Posterior cingulate gyrus (tissue), 11 donors: Measurements from ENCODE around the gene DIPK1B.

Experiments used
- DNase-seq, 10 donors: peaks; one replicate each; pipeline versions ENCODE4 v3.0.0 to v3.0.0-alpha.2; 2020 to 2021; ENCODE audit warnings: mixed read lengths in 3 of 10
- intact Hi-C: fragments of 100-400 bp; cut with DNase I; formaldehyde crosslinking; loops from one replicate; pipeline ENCODE4 v1.15.1; 2023

Gene DIPK1B

GRCh38 chr9:136685790-136686533 is 26.4 kb upstream of the DIPK1B start:
- DNase-seq: no peak
- intact Hi-C loops: no loop called here

- intact Hi-C loops: no loop called here
- no peak for DNase-seq
These were observed 25.9 kb upstream of the DIPK1B start for GRCh38 chr9:136686534-136686793.

DNA sequence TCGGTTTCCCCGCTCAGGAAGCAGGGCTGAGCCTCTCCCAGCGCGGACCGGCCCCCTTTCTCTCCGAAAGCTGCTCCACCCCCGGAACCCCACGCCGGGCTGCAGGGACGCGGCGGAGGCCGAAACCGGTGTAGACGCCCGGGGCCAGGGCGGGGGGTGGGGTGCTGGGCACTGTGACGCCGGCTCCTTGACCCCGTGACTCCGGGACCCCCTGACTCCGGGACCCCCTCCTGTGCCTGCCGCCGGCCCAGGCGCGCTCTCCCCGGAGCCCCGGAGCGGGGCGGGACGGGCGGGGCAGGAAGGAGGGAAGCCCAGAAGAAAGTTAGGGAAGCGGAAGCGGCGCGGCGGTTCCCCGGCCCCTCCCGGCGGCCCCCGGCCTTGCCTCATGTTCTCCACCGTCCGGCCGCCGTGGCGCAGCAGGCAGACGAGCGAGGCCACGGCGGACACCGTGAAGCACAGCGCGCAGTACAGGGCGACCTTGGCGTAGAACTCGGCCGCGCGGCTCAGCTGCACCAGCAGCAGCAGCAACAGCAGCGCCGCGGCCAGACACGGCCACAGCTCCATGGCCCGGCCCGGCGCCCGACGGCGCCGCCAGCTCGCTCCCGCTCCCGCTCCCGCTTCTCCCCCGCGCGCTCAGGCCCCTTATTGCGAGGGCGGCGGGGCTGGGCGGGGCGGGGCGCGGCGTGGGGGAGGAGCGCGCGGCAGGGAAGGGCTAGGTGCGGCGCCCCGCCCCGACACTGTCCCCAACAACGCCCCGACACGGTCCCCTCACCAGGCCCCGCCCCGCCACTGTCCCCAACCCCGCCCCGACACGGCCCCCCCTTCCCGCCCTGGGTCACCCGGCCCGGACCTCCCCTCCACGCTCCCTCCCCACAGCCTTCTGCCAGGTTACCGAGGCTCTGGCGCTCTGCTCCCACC is 25.3 kb upstream of the DIPK1B start, which contains the start of gene AGPAT2:
AGPAT2 (minus strand) TSS at position 664 of the 918 bp plus-strand sequence; CDS start at position 564, 100 bp downstream.
- intact Hi-C loops: no loop called here

GRCh38 chr9:136687721-136688223 is 24.6 kb upstream of the DIPK1B start:
- no peak for DNase-seq

More for the DNA sequence above, 25.3 kb upstream of the DIPK1B start, which contains the start of gene AGPAT2:
- DNase-seq: peak in 2 of 10 donors; percentile 31 to 42

GRCh38 chr9:136688274-136689107 is 23.9 kb upstream of the DIPK1B start:
- intact Hi-C loops: no loop called here
- no peak for DNase-seq

More at GRCh38 chr9:136687721-136688223, 24.6 kb upstream of the DIPK1B start:
- intact Hi-C loops: no loop called here

- DNase-seq: no peak
- intact Hi-C loops: no loop called here
These were observed 23.3 kb upstream of the DIPK1B start for GRCh38 chr9:136689108-136689460.

GRCh38 chr9:136690104-136690805 is 22.1 kb upstream of the DIPK1B start:
- intact Hi-C loops: no loop called here

DNA sequence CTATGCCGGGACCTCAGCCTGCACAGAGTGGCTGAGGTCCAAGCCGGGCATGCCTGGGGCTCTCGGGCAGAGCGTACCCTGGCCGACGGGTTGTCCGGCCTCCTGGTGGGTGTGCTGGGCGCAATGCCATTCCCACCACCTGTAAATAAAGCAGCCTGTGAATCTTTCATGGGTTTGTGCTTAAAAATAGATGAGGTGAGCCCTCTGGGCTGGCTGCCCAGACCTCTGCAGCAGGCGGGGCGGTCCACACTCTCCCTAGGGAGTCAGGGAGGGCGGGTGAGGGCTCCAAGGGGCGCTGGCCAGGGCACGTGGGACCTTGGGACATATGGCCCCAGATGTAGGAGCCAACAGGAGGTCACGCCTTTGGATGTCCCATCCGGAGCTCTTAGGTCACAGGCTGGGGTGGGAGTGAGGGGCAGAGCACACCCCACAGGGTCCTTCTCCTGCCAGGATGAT is 21.5 kb upstream of the DIPK1B start:
- intact Hi-C loops: no loop called here
- no peak for DNase-seq

More at GRCh38 chr9:136690104-136690805, 22.1 kb upstream of the DIPK1B start:
- DNase-seq: no peak

DNA sequence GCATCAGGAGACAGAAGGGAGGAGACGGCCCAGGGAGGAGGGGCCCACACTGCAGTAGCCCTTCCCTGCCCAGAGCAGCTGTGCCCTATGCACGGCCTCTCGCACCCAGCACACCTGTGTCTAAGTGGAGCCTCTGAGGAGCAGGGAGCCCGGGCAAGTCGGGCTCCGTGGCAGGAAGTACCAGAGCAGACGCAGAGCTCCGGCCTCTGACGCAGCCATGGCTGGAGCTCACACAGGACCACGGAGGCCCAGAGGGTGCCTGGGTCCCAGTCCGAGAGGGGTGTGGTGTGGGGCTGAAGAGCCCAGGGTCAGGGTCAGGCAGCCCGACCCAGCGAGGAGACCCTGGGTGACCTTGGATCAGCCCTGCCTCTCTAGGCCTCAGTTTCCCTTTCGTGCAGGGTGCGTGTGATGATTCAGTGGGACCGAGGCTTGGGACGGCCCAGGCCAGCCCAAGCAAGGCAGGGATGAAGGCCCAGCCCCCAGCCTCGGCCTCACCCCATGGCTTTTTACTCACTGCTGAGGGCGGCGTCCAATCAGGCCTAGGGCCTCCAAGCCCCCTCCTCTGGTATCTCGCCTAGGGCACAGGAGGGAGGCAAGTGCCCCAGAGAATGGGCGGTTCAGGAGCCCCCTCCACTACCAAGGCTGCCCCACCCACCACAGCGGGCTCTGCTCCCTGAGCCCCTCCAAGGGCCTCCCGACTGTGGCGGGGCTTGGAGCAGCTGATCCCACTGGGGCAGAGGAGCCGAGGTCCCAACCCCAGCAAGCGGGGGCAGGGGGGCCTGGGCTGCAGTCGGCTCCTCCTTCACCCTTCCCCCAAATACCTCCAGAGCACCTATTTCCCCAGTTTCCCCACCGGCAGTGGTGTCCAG is 20.8 kb upstream of the DIPK1B start:
- DNase-seq: peak in 1 of 10 donors; percentile 82
- intact Hi-C loops: no loop called here

DNA sequence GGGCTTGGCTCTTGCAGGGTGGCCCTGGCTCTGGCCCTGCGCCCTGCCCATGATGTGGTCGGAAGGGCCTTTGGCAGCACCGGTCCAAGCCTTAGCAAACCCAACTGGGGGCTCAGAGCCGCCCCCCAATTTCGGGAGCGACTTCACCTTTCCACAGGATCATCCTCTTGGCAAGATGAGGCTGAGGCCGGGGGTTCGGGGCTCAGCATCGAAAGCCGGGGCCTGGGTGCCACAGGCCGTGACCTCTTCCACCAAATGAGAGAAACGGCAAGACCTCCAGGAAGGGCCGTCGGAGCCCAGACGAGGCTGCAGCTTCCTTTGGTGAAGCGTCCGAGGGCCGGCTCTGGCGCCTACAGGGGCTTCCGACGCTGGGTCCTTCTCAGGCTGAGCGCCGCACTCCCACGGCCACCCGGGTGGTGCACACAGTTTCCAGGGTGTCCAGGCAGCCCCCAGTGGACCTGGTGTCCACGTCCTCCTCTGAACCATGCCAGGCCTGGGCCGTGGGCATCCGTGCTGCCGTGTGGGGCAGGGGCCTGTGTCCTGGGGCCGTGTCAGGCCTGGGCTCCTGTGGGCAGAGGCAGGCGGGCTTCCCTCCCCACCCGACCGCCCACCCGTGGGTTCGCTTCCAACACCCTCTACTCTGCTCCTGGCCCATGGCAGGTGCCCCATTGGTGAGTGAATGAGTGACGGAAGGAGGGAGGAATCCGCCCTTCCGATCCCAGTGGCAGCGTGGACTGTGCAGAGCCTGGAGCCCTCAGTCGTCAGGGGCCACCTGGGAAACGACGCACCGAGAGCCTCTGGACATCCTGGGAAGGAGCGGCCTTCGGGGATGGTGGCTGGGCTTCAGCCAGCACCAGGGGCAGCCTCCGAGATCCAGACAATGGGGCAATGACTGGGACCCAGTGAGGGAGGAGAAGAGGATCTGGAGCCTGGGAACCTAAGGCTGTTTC is 19.9 kb upstream of the DIPK1B start:
- no peak for DNase-seq
- intact Hi-C loops: no loop called here

- intact Hi-C loops: no loop called here
- DNase-seq: no peak
These were observed 19.3 kb upstream of the DIPK1B start for GRCh38 chr9:136693135-136693489.

DNA sequence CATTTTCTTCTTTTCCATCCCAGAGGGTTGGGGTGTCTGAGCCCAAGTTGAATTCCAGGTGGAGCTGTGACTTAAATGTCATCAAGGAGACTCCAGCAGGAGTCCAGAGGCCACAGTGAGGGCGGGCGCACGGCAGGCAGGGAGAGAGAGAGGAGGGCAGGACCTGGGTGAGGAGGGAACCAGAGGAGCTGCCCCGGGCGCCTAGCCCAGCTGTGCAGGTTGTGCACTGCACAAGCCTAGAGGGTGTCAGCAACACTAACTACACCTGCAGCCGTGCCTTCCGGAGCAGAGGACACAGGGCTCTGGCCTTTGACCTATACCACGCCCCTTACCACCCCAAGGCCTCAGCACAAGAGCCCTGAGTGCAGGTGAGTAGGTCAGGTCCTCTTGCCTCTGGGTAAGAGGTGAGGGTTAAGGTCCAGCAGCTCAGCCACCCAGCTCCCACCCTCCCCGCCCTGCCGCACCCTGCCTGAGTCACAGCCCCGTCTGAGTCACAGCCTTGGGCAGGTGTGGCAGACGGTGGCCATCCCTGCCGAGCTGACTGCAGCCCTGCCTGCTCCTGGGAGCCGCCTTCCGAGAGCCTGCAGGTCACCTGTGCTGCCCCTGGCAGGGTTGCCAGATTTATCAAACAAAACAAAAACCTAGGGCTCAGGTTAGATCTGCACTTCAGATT is 18.7 kb upstream of the DIPK1B start:
- intact Hi-C loops: no loop called here
- no peak for DNase-seq

- DNase-seq: peak in 1 of 10 donors; percentile 40
- intact Hi-C loops: no loop called here
These were observed 18.1 kb upstream of the DIPK1B start for GRCh38 chr9:136694163-136694871.

GRCh38 chr9:136694872-136695247 is 17.5 kb upstream of the DIPK1B start:
- intact Hi-C loops: no loop called here
- DNase-seq: no peak

- intact Hi-C loops: no loop called here
- DNase-seq: no peak
These were observed 16.9 kb upstream of the DIPK1B start for GRCh38 chr9:136695435-136695895.

- DNase-seq: no peak
- intact Hi-C loops: no loop called here
These were observed 16.4 kb upstream of the DIPK1B start for GRCh38 chr9:136695955-136696354.

DNA sequence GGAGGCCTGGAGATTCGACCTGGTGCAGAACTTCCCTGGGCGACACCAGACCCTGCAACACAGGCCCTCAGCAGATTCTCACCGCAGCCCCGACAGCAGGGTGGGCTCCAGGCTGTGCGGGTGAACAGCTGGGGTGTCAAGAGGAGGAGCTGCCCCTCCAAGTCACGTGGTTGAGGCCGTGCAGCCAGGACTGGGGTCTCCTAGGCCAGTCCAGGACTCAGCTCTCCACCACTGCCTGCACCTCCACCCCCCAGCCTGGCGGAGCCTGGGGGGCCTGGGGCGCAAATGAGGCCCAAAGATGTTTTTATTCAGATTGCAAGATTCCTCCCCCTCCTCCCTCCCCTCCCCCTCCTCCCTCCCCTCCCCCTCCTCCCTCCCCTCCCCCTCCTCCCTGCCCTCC is 15.9 kb upstream of the DIPK1B start:
- intact Hi-C loops: no loop called here
- no peak for DNase-seq
